ENCODE results near the gene PRSS12. TPM values are rescaled to one million over a fixed set of nuclear protein-coding genes. Genes with fewer than 3 reads are reported as not detected.

Gene PRSS12
- total RNA-seq, 4 donors from 2014 or later: 0.09 to 0.29 TPM; not detected in 2

DNA sequence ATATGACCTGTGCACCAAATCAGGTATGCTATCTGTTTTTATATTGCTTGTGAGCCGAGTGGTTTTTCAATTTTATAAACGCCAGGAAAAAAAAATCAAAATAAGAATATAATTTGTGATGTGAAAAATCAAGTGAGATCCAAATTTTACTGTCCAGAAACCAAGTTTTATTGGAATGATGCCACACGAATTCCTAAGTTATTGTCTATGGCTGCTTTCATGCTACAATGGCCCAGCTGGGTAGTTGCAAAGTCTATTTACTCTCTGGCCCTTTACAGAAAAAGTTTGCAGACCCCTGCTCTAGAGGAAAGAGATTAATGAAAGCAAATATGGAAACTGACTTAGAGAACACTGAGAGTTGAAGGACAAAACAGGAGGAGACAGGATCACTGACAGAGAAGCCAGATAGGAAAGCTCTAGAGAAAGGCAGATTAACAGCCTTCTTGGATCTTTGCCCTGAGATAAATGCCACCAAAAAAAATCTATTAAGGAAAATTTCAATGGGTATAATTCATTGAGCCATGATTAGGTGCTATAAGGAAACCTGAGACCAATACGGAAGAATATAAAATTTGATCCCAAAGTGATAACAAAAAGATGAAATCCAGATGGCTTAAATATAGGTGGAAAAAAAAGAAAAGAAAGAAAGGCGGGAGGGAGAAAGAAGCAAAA is 29.8 kb downstream of the PRSS12 start:
- no peak overlapping the region for H3K27ac ChIP-seq
- no peaks in the 10 kb centered on the region for H3K9me3 ChIP-seq
- intact Hi-C loops (cut with DNase I; ENCODE audit: low total_unique reads): no loop called here
- DNase-seq (no peak), ATAC-seq (no peak)
- no peak for TF ChIP-seq POLR2A (IDR thresholded peaks at IDR 0.05)
- TF ChIP-seq, protein P1, sequence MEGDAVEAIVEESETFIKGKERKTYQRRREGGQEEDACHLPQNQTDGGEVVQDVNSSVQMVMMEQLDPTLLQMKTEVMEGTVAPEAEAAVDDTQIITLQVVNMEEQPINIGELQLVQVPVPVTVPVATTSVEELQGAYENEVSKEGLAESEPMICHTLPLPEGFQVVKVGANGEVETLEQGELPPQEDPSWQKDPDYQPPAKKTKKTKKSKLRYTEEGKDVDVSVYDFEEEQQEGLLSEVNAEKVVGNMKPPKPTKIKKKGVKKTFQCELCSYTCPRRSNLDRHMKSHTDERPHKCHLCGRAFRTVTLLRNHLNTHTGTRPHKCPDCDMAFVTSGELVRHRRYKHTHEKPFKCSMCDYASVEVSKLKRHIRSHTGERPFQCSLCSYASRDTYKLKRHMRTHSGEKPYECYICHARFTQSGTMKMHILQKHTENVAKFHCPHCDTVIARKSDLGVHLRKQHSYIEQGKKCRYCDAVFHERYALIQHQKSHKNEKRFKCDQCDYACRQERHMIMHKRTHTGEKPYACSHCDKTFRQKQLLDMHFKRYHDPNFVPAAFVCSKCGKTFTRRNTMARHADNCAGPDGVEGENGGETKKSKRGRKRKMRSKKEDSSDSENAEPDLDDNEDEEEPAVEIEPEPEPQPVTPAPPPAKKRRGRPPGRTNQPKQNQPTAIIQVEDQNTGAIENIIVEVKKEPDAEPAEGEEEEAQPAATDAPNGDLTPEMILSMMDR (IDR thresholded peaks at IDR 0.05 in 4 of 5, conservative IDR thresholded peaks at IDR 0.05 in 1 of 5): no peak
- H3K4me1 ChIP-seq: no peaks in the 10 kb centered on the region
- no peak overlapping the region for H3K4me3 ChIP-seq
- in situ Hi-C loops (cut with MboI; ENCODE audit: low sequenced_read_pairs in 4 of 4): no loop called here
- H3K36me3 ChIP-seq: no peaks in the 10 kb centered on the region
- no peaks in the 10 kb centered on the region for H3K27me3 ChIP-seq

DNA sequence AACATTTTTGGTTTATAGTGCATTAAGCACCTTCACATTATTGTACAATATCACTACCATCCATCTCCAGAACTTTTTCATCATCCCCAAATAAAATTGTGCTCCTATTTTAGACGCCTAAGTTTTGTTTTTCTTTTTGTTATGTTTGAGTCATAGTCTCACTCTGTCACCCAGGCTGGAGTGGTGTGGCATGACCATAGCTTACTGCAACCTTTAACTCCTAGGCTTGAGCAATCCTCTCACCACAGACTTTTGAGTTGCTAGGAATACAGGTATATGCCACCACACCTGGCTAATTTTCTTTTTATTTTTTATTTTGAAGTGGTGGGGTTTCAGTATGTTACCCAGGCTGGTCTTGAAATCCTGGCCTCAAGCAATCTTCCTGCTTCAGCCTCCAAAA is 33.9 kb downstream of the PRSS12 start:
- ATAC-seq: no peak
- TF ChIP-seq POLR2A (IDR thresholded peaks at IDR 0.05): no peak
- H3K36me3 ChIP-seq: no peaks in the 10 kb centered on the region
- in situ Hi-C loops (cut with MboI; ENCODE audit: low sequenced_read_pairs in 4 of 4): no loop called here
- no peak for DNase-seq
- H3K27ac ChIP-seq: no peak overlapping the region
- intact Hi-C loops (cut with DNase I; ENCODE audit: low total_unique reads): no loop called here
- no peaks in the 10 kb centered on the region for H3K27me3 ChIP-seq
- H3K4me1 ChIP-seq: no peaks in the 10 kb centered on the region
- no peaks in the 10 kb centered on the region for H3K9me3 ChIP-seq
- no peak overlapping the region for H3K4me3 ChIP-seq

DNA sequence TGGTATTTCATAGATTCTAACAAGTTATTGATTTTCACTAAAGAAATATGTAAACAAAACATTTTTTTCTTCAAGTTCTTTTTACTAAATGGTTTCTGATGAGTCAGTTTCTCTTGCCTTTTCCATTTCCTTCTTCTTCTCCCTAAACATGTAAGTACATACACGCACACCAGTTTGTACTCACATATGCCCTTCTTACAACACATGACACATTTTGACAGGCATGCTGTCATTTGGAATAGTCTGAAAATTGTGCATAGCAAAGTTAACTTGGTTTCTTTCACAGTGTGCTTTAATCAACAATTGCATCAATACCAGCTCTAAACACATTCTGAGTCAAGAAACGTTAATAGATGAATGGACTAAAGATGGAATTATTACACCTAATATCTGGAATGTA is 35.1 kb downstream of the PRSS12 start:
- TF ChIP-seq, protein P1 (IDR thresholded peaks at IDR 0.05 in 4 of 5, conservative IDR thresholded peaks at IDR 0.05 in 1 of 5): no peak
- no peak for TF ChIP-seq POLR2A (IDR thresholded peaks at IDR 0.05)
- H3K4me1 ChIP-seq: no peaks in the 10 kb centered on the region
- H3K27ac ChIP-seq: no peak overlapping the region
- no peaks in the 10 kb centered on the region for H3K36me3 ChIP-seq
- H3K9me3 ChIP-seq: no peaks in the 10 kb centered on the region
- no peaks in the 10 kb centered on the region for H3K27me3 ChIP-seq
- DNase-seq (no peak), ATAC-seq (no peak)
- in situ Hi-C loops (cut with MboI; ENCODE audit: low sequenced_read_pairs in 4 of 4): no loop called here
- intact Hi-C loops (cut with DNase I; ENCODE audit: low total_unique reads): no loop called here
- no peak overlapping the region for H3K4me3 ChIP-seq

DNA sequence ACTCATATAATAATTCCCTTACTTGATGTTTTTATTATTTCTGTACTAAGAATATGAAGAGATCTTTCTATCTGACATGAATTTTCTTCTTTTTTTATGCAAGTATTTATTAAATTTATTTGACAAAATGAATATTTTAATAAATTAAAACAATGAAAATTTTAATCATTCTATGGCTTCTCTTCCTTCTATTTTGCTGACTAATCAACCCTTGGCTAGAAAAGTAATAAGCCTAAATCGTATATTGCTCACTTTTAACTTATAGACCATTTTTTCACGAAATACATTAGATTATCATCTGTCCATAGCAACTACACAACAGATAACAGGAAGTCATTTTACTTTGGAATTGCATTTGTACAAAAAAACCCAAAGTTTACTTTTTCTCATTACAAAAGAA is 38.6 kb downstream of the PRSS12 start:
- TF ChIP-seq, protein P1 (IDR thresholded peaks at IDR 0.05 in 4 of 5, conservative IDR thresholded peaks at IDR 0.05 in 1 of 5): no peak
- no peak for TF ChIP-seq POLR2A (IDR thresholded peaks at IDR 0.05)
- H3K9me3 ChIP-seq: no peaks in the 10 kb centered on the region
- H3K4me3 ChIP-seq: no peak overlapping the region
- DNase-seq (no peak), ATAC-seq (no peak)
- H3K4me1 ChIP-seq: no peaks in the 10 kb centered on the region
- in situ Hi-C loops (cut with MboI; ENCODE audit: low sequenced_read_pairs in 4 of 4): no loop called here
- H3K27me3 ChIP-seq: no peaks in the 10 kb centered on the region
- intact Hi-C loops (cut with DNase I; ENCODE audit: low total_unique reads): no loop called here
- H3K36me3 ChIP-seq: no peaks in the 10 kb centered on the region
- H3K27ac ChIP-seq: no peak overlapping the region

DNA sequence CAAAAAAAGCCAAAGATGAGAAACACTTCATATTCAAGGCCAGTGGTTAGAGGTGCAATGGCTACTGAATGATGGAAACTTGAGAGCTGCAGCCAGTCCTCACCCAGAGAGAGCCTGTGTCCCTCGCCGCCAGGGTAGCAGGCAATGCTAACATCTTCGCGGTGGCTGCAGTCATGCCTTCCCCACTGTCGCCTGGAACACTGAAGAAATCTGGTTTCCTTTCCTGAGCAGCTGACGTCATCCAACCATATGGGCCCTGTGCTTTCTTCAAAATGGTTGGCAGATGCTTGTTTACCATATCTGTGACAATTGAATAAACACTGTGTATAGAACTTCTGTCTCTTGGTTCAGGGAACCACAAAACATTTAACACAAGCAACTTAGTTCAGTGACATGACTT is 39.7 kb downstream of the PRSS12 start:
- DNase-seq (no peak), ATAC-seq (no peak)
- Histone ChIP-seq H3K27me3 (no peaks in the 10 kb centered on the region), H3K9me3 (no peaks in the 10 kb centered on the region), H3K4me1 (no peaks in the 10 kb centered on the region), H3K36me3 (no peaks in the 10 kb centered on the region), H3K27ac (no peak overlapping the region), H3K4me3 (no peak overlapping the region)
- no peak for TF ChIP-seq POLR2A (IDR thresholded peaks at IDR 0.05)
- TF ChIP-seq, protein P1 (IDR thresholded peaks at IDR 0.05 in 4 of 5, conservative IDR thresholded peaks at IDR 0.05 in 1 of 5): no peak
- in situ Hi-C loops (cut with MboI; ENCODE audit: low sequenced_read_pairs in 4 of 4): no loop called here
- intact Hi-C loops (cut with DNase I; ENCODE audit: low total_unique reads): no loop called here
